ENCODE data around the gene GLT8D1. TPM values are rescaled to one million over a fixed set of nuclear protein-coding genes. Genes with fewer than 3 reads are reported as not detected.

The GLT8D1 gene
- total RNA-seq, 1 donor = 107 TPM

GRCh38 chr3:52722491-52722890 is 16.9 kb upstream of the GLT8D1 start:
- DNase-seq (ENCODE audit: low read depth) = no peak
- no peak overlapping the region for H3K4me3 ChIP-seq (ENCODE audit: low read depth, low read length)
- TF ChIP-seq CTCF (IDR thresholded peaks at IDR 0.05; ENCODE audit: insufficient read depth, low read length) = no peak

- H3K4me3 ChIP-seq (ENCODE audit: low read depth, low read length) = no peak overlapping the region
- DNase-seq (ENCODE audit: low read depth) = no peak
- TF ChIP-seq CTCF (IDR thresholded peaks at IDR 0.05; ENCODE audit: insufficient read depth, low read length) = no peak
Observed at GRCh38 chr3:52721730-52722008, 16.1 kb upstream of the GLT8D1 start.

GRCh38 chr3:52721002-52721729 is 15.6 kb upstream of the GLT8D1 start:
- no peak overlapping the region for H3K4me3 ChIP-seq (ENCODE audit: low read depth, low read length)
- DNase-seq (ENCODE audit: low read depth) = no peak
- no peak for TF ChIP-seq CTCF (IDR thresholded peaks at IDR 0.05; ENCODE audit: insufficient read depth, low read length)

- no peak for DNase-seq (ENCODE audit: low read depth)
- TF ChIP-seq CTCF (IDR thresholded peaks at IDR 0.05; ENCODE audit: insufficient read depth, low read length) = no peak
- H3K4me3 ChIP-seq (ENCODE audit: low read depth, low read length) = no peak overlapping the region
Observed at GRCh38 chr3:52719618-52720017, 14.0 kb upstream of the GLT8D1 start.

- DNase-seq (ENCODE audit: low read depth) = no peak
Observed at GRCh38 chr3:52715714-52716305, 10.2 kb upstream of the GLT8D1 start.

GRCh38 chr3:52714335-52715302 is 9.0 kb upstream of the GLT8D1 start:
- no peak for TF ChIP-seq CTCF (IDR thresholded peaks at IDR 0.05; ENCODE audit: insufficient read depth, low read length)
- no peak overlapping the region for H3K4me3 ChIP-seq (ENCODE audit: low read depth, low read length)

More at GRCh38 chr3:52715714-52716305, 10.2 kb upstream of the GLT8D1 start:
- no peak overlapping the region for H3K4me3 ChIP-seq (ENCODE audit: low read depth, low read length)
- TF ChIP-seq CTCF (IDR thresholded peaks at IDR 0.05; ENCODE audit: insufficient read depth, low read length) = no peak

More at GRCh38 chr3:52714335-52715302, 9.0 kb upstream of the GLT8D1 start:
- DNase-seq (ENCODE audit: low read depth) = no peak
